Immature natural killer cell (primary cell): ENCODE results near the gene PPP2R5E. TPM values are rescaled to one million over a fixed set of nuclear protein-coding genes. Genes with fewer than 3 reads are reported as not detected.
A peak's percentile ranks its signal among the peaks of the same experiment; 100 is the strongest.

Experiments used
- DNase-seq, 3 donors: peaks; one replicate each; pipeline ENCODE4 v3.0.0; 2022; ENCODE audit warnings: mixed read lengths in 1 of 3
- H3K27ac Mint-ChIP-seq, 6 donors: one replicate each; pipeline ENCODE4 v1.8.0; 2020; ENCODE audit warnings: mixed read lengths in 6 of 6, mild to moderate bottlenecking in 5 of 6, inconsistent platforms in 4 of 6, moderate library complexity in 3 of 6
- H3K27me3 Mint-ChIP-seq, 3 donors: one replicate each; pipeline ENCODE4 v1.8.0; 2020 to 2021; ENCODE audit warnings: low read depth in 3 of 3, mild to moderate bottlenecking in 3 of 3, mixed read lengths in 3 of 3, moderate library complexity in 3 of 3, inconsistent platforms in 1 of 3
- H3K36me3 Mint-ChIP-seq, 3 donors: one replicate each; pipeline ENCODE4 v1.8.0; 2020; ENCODE audit warnings: mixed read lengths in 3 of 3, inconsistent platforms in 2 of 3, mild to moderate bottlenecking in 2 of 3
- H3K4me1 Mint-ChIP-seq, 2 donors: one replicate each; pipeline ENCODE4 v1.8.0; 2020; ENCODE audit warnings: inconsistent platforms in 2 of 2, mild to moderate bottlenecking in 2 of 2, mixed read lengths in 2 of 2, moderate library complexity in 1 of 2
- H3K4me3 Mint-ChIP-seq, 5 donors: one replicate each; pipeline ENCODE4 v1.8.0; 2020; ENCODE audit warnings: mild to moderate bottlenecking in 5 of 5, mixed read lengths in 5 of 5, inconsistent platforms in 3 of 5, moderate library complexity in 3 of 5
- H3K9me3 Mint-ChIP-seq, 6 donors: one replicate each; pipeline ENCODE4 v1.8.0; 2020; ENCODE audit warnings: mild to moderate bottlenecking in 6 of 6, mixed read lengths in 6 of 6, inconsistent platforms in 4 of 6, moderate library complexity in 3 of 6
- polyA plus RNA-seq, 3 donors: library from polyadenylated mRNA; unstranded; fragments of 300-500 nt; fragmentation: Illumina TruSeq; gene quantifications; one replicate each; pipeline ENCODE4 v1.2.3, GENCODE V29; 2021

Gene PPP2R5E
- polyA plus RNA-seq, 3 donors from 2014 or later = 28.4 to 61.8 (median 47.3) TPM

DNA sequence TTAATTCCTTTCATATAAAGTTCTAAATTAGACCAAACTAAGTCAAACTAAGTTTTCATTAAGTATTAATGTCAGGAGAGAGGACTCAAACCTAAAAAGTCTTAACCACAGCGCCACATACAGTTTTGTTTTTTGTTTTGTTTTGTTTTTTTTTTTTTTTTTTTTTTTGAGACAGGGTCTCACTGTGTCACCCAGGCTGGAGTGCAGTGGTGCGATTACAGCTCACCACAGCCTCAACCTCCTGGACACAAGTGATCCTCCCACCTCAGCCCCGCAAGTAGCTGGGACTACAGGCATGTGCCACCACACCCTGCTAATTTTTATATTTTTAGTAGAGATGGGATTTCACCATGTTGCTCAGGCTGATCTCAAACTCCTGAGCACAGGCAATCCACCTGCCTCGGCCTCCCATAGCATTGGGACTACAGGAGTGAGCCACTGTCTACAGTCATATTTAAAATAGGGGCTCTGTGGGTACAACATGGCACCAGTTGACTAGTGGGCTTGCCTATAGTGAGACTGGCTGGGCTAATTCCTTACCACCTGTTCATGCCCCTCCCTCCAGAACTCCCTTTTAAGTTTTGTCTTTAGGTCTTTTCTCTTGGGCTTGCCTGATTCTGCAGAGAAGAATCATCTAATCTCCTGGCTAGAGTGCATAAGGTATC is 110.2 kb downstream of the PPP2R5E start:
- H3K4me1 Mint-ChIP-seq = peaks cover 61 to 80% of the 10 kb centered on the region in 2 donors
- H3K4me3 Mint-ChIP-seq = no peak overlapping the region

DNA sequence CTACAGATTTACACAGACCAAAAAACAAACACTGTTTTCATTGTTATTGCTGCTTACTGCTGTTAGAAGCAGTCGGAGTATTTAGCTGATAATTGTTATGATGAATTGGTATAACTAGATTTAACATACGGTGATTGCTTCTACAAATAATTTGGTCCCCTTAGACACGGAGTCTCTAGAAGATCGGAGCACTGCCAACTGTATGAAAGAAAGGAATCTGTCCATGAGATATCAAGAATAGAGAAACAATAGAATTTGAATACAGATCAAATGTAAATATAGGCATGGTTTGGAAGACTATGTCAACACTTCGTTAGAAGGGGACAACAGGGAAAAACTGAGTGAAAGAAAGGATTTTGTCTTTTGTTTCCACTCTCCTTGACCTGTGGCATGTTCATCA is 110.9 kb downstream of the PPP2R5E start:
- Mint-ChIP-seq H3K9me3 (no peaks in the 10 kb centered on the region), H3K4me1 (peaks cover 56 to 78% of the 10 kb centered on the region in 2 donors), H3K27ac (peak overlapping the region in 3 of 6 donors; percentile 23 to 73 (median 47)), H3K4me3 (no peak overlapping the region), H3K27me3 (peaks cover 0 to 4% (median 0%) of the 10 kb centered on the region in 3 donors), H3K36me3 (no peaks in the 10 kb centered on the region)
- DNase-seq = no peak

More for the DNA sequence above, 110.2 kb downstream of the PPP2R5E start:
- H3K9me3 Mint-ChIP-seq = no peaks in the 10 kb centered on the region
- H3K27ac Mint-ChIP-seq = peak overlapping the region in 4 of 6 donors; percentile 23 to 73 (median 46)
- H3K36me3 Mint-ChIP-seq = no peaks in the 10 kb centered on the region
- DNase-seq = no peak
- peaks cover 0 to 4% (median 0%) of the 10 kb centered on the region in 3 donors for H3K27me3 Mint-ChIP-seq

DNA sequence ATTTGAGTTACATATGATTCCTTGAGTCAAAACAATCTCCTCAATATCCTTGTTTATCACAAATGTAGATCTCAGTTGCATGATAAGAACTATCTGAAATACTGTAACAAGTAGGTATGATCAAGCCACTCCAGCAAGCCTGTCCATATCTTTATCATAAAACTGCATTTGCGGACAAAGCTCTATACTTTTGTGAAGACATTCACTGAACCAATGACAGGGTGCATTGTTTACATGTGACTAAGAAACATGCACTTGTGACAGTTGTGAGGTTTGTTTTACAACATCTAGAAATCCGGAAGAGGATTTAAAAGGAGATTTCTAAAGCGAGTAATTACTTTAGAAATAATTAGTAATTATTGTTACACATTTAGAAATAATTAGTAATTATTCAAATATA is 111.7 kb downstream of the PPP2R5E start:
- Mint-ChIP-seq H3K4me3 (no peak overlapping the region), H3K27ac (no peak overlapping the region), H3K4me1 (peaks cover 49 to 78% of the 10 kb centered on the region in 2 donors), H3K9me3 (no peaks in the 10 kb centered on the region), H3K36me3 (no peaks in the 10 kb centered on the region), H3K27me3 (peaks cover 0 to 4% (median 0%) of the 10 kb centered on the region in 3 donors)
- DNase-seq = no peak

DNA sequence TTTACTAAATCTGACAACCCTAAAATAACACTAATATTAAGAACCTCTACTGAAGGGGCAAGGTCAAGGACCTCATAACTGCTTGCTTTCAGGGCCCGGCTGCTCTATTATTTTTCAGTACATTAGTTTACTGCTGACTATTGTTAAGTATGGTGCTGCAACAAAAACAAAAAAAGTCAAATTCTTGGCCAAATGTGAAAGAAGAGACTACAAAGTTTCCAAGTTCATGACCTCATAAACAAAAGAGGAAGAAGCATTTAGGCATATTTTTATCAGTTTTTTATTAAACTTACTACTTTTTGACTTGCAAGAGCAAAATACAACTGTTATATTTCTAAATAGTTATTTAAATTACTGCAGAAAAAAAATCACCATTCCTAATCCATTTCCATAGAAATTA is 114.7 kb downstream of the PPP2R5E start:
- DNase-seq = no peak
- Mint-ChIP-seq H3K36me3 (no peaks in the 10 kb centered on the region), H3K27me3 (peaks cover 0 to 3% (median 2%) of the 10 kb centered on the region in 3 donors), H3K9me3 (no peaks in the 10 kb centered on the region), H3K4me1 (peaks cover 27 to 75% of the 10 kb centered on the region in 2 donors), H3K4me3 (no peak overlapping the region), H3K27ac (no peak overlapping the region)

DNA sequence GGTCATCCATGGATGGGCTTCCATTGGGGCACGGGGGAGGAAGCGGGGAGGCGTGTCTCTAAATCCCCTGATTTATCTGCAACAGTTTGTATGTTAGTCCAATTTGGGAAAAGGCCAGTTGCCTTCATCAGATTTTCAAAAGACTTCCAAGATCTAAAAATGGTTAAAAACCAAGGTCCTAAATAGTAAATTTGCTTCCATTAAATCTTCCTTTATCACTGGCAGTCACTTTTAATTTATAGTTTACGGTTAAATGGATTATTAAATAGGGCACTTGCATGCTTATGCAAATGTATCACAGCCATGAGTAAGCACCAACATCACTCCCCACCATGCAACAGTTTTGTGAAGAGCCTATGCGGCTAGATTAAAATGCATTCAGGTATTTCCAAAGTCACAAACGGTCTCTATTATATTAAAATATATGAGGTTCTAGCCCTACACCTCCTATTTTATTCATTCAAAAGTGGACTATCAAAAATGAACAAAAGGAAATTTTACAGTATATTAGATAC is 116.3 kb downstream of the PPP2R5E start:
- peaks cover 0 to 2% (median 1%) of the 10 kb centered on the region in 3 donors for H3K27me3 Mint-ChIP-seq
- no peaks in the 10 kb centered on the region for H3K9me3 Mint-ChIP-seq
- DNase-seq = no peak
- no peak overlapping the region for H3K27ac Mint-ChIP-seq
- no peaks in the 10 kb centered on the region for H3K36me3 Mint-ChIP-seq
- H3K4me1 Mint-ChIP-seq = peaks cover 16 to 71% of the 10 kb centered on the region in 2 donors
- no peak overlapping the region for H3K4me3 Mint-ChIP-seq

DNA sequence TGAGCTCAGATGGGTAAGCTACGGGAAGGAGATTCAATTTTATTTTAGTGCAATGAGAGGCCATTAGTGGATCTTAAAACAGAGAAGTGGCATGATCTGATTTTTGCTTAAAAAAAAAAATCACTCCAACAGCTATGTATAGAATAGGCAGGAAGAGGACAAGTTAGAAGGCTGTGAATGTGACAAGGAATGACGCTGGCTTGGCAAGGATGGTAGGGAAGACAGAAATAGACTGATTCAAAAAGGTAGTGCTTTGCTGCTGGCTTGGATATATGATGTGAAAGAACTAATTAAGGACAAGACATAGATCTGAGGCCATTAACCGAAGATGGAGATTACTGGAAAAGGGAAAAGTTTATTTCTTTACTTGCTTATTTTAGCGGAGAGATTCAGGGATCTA is 119.3 kb downstream of the PPP2R5E start:
- Mint-ChIP-seq H3K4me3 (no peak overlapping the region), H3K9me3 (no peaks in the 10 kb centered on the region), H3K4me1 (peaks cover 17 to 72% of the 10 kb centered on the region in 2 donors), H3K27me3 (peaks cover 0 to 2% (median 1%) of the 10 kb centered on the region in 3 donors), H3K36me3 (peaks cover 3 to 14% (median 7%) of the 10 kb centered on the region in 3 donors), H3K27ac (peak overlapping the region in 1 of 6 donors; percentile 0)
- no peak for DNase-seq

DNA sequence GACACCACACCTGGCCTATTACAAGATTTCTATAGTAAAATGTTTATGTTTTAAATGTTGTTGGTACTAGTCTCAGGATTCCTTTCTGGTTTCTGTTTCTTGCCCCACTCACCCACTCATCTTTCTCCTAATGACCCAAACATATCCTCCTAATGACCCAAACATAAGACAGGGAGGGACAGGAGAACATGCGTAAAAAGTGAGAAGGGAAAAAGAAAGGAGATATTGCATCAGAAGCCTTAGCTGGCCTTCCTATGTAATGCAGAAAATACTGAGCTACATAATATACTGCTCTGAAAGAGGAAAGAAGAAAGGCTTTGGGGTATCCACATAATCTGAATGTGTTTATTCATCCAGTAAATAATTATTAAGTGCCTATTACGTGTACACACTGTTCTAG is 119.8 kb downstream of the PPP2R5E start:
- no peaks in the 10 kb centered on the region for H3K9me3 Mint-ChIP-seq
- H3K27ac Mint-ChIP-seq = no peak overlapping the region
- H3K4me3 Mint-ChIP-seq = no peak overlapping the region
- peaks cover 0 to 2% (median 1%) of the 10 kb centered on the region in 3 donors for H3K27me3 Mint-ChIP-seq
- no peak for DNase-seq
- peaks cover 3 to 14% (median 7%) of the 10 kb centered on the region in 3 donors for H3K36me3 Mint-ChIP-seq
- H3K4me1 Mint-ChIP-seq = peaks cover 17 to 69% of the 10 kb centered on the region in 2 donors

DNA sequence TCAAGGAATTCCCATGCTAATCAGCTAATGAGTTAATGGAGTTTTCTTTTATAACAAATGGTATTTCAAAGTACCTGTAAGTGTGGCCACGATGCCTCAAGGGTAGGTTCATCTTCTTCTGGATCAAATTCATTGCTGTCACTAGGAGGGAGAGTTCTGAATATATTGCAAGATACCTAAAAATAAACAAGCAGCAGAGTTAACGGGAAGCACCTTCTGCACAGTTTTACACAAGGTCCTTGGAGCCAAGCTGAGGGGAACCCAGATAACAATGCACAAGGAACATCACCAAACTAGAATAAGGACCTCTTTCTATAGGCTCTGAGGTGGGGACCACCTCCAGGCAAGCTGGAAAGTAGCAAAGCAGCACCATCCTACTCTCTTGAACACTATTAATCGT is 121.3 kb downstream of the PPP2R5E start:
- Mint-ChIP-seq H3K27ac (peak overlapping the region in 1 of 6 donors; percentile 50), H3K36me3 (peaks cover 3 to 14% (median 7%) of the 10 kb centered on the region in 3 donors), H3K27me3 (peaks cover 0 to 2% (median 1%) of the 10 kb centered on the region in 3 donors), H3K9me3 (no peaks in the 10 kb centered on the region), H3K4me1 (peaks cover 13 to 56% of the 10 kb centered on the region in 2 donors), H3K4me3 (no peak overlapping the region)
- no peak for DNase-seq

DNA sequence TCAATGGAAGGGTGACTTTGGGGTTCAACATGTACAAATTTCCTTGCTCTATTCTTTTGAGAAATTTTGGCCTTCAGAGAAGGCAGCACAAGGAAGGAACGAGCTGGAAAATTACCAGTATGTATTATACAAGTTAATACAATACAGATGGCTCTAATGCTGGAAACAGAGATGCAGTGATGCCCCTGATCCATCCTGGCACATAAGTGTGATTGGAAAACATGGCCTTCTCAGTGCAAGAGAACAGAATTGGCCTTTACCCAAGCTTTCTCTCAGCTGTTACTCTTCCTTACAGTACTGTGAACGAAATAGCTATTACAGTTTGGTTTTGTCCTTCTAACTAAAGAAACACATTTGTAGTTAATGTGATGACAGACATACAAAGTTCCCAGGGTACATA is 122.0 kb downstream of the PPP2R5E start:
- Mint-ChIP-seq H3K9me3 (no peaks in the 10 kb centered on the region), H3K27me3 (peaks cover 0 to 2% (median 1%) of the 10 kb centered on the region in 3 donors), H3K36me3 (peaks cover 3 to 14% (median 7%) of the 10 kb centered on the region in 3 donors), H3K4me1 (peaks cover 13 to 49% of the 10 kb centered on the region in 2 donors), H3K27ac (peak overlapping the region in 1 of 6 donors; percentile 55), H3K4me3 (no peak overlapping the region)
- DNase-seq = no peak

DNA sequence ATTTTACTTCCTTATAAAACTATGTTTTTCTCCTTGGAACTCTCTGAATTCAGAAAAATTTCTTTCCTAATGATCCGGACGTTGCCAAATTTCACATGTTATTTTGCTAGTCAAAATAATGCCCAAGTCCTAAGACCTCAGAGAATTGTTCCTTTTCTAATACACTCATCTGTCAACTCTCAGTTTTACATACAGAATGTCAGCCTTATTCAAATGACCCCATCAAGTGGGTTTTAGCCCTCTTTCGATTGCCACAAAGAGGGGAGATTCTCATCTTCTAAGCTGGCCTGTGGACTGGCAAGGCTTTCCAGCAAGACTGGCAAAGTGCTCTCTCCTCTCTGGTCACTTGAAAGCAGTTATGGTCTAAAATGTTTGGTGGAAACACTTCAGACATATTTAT is 125.2 kb downstream of the PPP2R5E start:
- H3K36me3 Mint-ChIP-seq = peaks cover 3 to 14% (median 7%) of the 10 kb centered on the region in 3 donors
- peaks cover 6 to 27% of the 10 kb centered on the region in 2 donors for H3K4me1 Mint-ChIP-seq
- H3K4me3 Mint-ChIP-seq = no peak overlapping the region
- H3K9me3 Mint-ChIP-seq = no peaks in the 10 kb centered on the region
- no peak for DNase-seq
- peaks cover 0 to 1% (median 0%) of the 10 kb centered on the region in 3 donors for H3K27me3 Mint-ChIP-seq
- no peak overlapping the region for H3K27ac Mint-ChIP-seq

DNA sequence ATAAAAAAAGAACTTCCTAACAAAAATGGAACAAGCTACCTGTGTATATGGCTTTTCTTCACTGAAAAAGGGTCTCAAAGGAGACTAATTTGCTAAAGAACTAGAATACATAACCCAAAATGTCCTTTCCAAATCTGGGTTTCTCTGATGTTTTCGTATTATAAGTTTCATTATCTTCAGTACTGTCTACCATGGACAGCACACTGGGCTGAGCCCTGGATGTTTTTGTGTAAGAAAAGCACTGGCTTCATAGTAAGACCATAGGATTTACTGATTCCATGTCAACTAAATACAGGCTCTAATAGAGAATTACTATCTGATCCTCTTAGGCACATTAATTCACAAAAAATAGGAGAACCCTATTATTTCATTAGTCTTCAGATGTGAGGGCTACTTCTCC is 130.2 kb downstream of the PPP2R5E start:
- peaks cover 14 to 28% (median 19%) of the 10 kb centered on the region in 3 donors for H3K36me3 Mint-ChIP-seq
- H3K9me3 Mint-ChIP-seq = no peaks in the 10 kb centered on the region
- peaks cover 8 to 38% of the 10 kb centered on the region in 2 donors for H3K4me1 Mint-ChIP-seq
- H3K27me3 Mint-ChIP-seq = peaks cover 0 to 5% (median 0%) of the 10 kb centered on the region in 3 donors
- no peak for DNase-seq
- no peak overlapping the region for H3K27ac Mint-ChIP-seq
- no peak overlapping the region for H3K4me3 Mint-ChIP-seq

DNA sequence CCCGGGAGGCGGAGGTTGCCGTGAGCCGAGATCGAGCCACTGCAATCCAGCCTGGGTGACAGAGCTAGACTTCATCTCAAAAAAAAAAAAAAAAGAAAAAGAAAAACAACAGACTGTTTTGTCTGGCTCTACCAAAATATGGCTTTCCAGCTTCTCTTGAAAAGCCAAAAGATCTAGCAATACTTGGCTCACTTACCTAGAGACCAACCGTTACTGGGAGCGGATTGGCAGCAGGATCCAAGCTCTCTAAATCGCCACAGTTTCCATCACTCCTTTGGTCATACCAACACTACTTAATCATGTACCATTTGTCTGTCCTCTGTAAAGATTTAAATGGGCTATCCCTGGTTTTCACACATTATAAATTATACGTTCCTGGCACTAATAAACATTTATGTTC is 136.8 kb downstream of the PPP2R5E start:
- Mint-ChIP-seq H3K36me3 (peaks cover 4 to 24% (median 14%) of the 10 kb centered on the region in 3 donors), H3K4me3 (no peak overlapping the region), H3K4me1 (peaks cover 16 to 48% of the 10 kb centered on the region in 2 donors), H3K27ac (no peak overlapping the region), H3K27me3 (peaks cover 0 to 9% (median 0%) of the 10 kb centered on the region in 3 donors), H3K9me3 (no peaks in the 10 kb centered on the region)
- DNase-seq = no peak

DNA sequence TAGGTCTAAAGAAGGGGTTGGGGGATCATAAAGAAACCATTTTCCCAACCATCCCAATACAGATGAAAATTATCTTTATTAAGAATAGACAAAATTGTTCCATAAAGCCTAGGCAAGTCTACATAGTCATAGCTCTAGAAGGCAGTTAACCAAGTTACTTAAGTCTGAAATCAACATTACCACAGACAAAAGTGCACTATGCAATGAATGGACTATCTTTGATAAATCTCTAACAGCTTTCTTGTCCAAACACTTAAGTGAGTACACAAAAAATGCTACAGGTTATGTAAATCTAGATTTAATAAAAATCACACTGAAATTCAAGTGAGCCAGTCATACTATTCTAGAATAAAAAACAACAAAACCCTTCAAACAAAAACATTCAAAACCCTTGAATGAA is 137.5 kb downstream of the PPP2R5E start:
- Mint-ChIP-seq H3K27me3 (peaks cover 0 to 9% (median 0%) of the 10 kb centered on the region in 3 donors), H3K4me3 (no peak overlapping the region), H3K27ac (no peak overlapping the region), H3K4me1 (peaks cover 16 to 48% of the 10 kb centered on the region in 2 donors), H3K36me3 (peaks cover under 1 to 20% (median 9%) of the 10 kb centered on the region in 3 donors), H3K9me3 (no peaks in the 10 kb centered on the region)
- DNase-seq = no peak

DNA sequence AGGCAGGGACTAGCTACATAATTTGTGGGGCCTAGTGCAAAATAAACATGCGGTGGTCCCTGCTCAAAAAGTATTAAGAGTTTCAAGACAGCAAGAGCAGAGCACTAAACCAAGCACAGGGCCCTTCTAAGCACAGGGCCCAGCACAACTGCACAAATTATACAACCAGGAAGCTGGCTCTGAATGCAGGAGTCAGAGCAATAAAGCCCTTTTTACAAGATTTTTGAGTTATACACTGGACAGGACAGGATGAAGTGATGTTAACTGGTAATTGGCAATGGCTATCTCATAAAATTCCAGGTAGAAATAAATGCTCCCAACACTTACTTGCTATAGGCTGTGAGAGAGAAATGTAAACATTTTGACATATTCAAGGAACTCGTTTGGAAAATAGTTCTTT is 138.3 kb downstream of the PPP2R5E start:
- no peak for DNase-seq
- Mint-ChIP-seq H3K27ac (peak overlapping the region in 2 of 6 donors; percentile 36 to 51), H3K9me3 (no peaks in the 10 kb centered on the region), H3K27me3 (peaks cover 0 to 6% (median 0%) of the 10 kb centered on the region in 3 donors), H3K4me3 (no peak overlapping the region), H3K36me3 (peaks cover 0 to 12% (median 2%) of the 10 kb centered on the region in 3 donors), H3K4me1 (peaks cover 14 to 46% of the 10 kb centered on the region in 2 donors)
